Left colon (tissue), 2 donors: Measurements from ENCODE around the gene TEX2. TPM values are rescaled to one million over a fixed set of nuclear protein-coding genes. Genes with fewer than 3 reads are reported as not detected.
"Not testable (repeated sequence)": the region's sequence is repeated elsewhere in the genome, so short reads cannot be mapped to it uniquely, and the experiment has no call there.

ENCODE experiments used
- ATAC-seq: fragments of 200-7000 bp; cut with Tn5 transposase; one replicate; pipeline ENCODE4 v1.9.1; 2020; ENCODE audit warnings: mild to moderate bottlenecking, moderate library complexity
- DNase-seq, 2 donors: peaks; one replicate each; pipeline ENCODE4 v3.0.0-alpha.2; 2020
- intact Hi-C, 2 donors: fragments of 100-400 bp; cut with DNase I in 1 of 2; cut with micrococcal nuclease in 1 of 2; formaldehyde crosslinking; loops; one replicate each; pipeline versions ENCODE4 v1.11.2 to v1.14.0; 2022; cut with DNase I, micrococcal nuclease
- total RNA-seq, 2 donors: library from RNA; stranded (reverse); fragmentation: NEBNext Ultra II Directional; extraction: Animal tissue kit (Norgen Biotek cat#: 25700); gene quantifications; one replicate each; pipeline ENCODE4 v1.2.1, GENCODE V29; 2021
- donor health status: DM: no; HTN: no; CAD: no.
- donor health status: DM: yes; HTN: yes; CAD: no.

The TEX2 gene
- total RNA-seq, 2 donors from 2014 or later: 32.9 to 36.4 TPM

- intact Hi-C loops: no loop called here
- no peak for ATAC-seq
Measured at GRCh38 chr17:64247836-64248235, 15.2 kb downstream of the TEX2 start.

GRCh38 chr17:64245218-64246145 is 17.6 kb downstream of the TEX2 start:
- no peak for ATAC-seq
- DNase-seq: no peak
- intact Hi-C loops: no loop called here

More at GRCh38 chr17:64247836-64248235, 15.2 kb downstream of the TEX2 start:
- DNase-seq: no peak

- ATAC-seq (no peak), DNase-seq (no peak)
Measured at GRCh38 chr17:64244165-64244564, 18.9 kb downstream of the TEX2 start.

GRCh38 chr17:64243340-64243739 is 19.7 kb downstream of the TEX2 start:
- DNase-seq (no peak), ATAC-seq (no peak)
- intact Hi-C loops: no loop called here

More at GRCh38 chr17:64244165-64244564, 18.9 kb downstream of the TEX2 start:
- intact Hi-C loops: no loop called here

GRCh38 chr17:64242633-64243032 is 20.4 kb downstream of the TEX2 start:
- ATAC-seq (no peak), DNase-seq (no peak)
- intact Hi-C loops: no loop called here

GRCh38 chr17:64240741-64241347 is 22.2 kb downstream of the TEX2 start:
- peak; percentile 28 to 43 for DNase-seq
- intact Hi-C loops: no loop called here
- ATAC-seq: peak; percentile 23

- ATAC-seq (peak; percentile 84), DNase-seq (peak in 1 of 2 donors; percentile 13)
- intact Hi-C loops: no loop called here
Measured at GRCh38 chr17:64240261-64240740, 22.8 kb downstream of the TEX2 start.

- DNase-seq, intact Hi-C loops, ATAC-seq: not testable (repeated sequence)
Measured at GRCh38 chr17:64238449-64238848, 24.6 kb downstream of the TEX2 start.

DNA sequence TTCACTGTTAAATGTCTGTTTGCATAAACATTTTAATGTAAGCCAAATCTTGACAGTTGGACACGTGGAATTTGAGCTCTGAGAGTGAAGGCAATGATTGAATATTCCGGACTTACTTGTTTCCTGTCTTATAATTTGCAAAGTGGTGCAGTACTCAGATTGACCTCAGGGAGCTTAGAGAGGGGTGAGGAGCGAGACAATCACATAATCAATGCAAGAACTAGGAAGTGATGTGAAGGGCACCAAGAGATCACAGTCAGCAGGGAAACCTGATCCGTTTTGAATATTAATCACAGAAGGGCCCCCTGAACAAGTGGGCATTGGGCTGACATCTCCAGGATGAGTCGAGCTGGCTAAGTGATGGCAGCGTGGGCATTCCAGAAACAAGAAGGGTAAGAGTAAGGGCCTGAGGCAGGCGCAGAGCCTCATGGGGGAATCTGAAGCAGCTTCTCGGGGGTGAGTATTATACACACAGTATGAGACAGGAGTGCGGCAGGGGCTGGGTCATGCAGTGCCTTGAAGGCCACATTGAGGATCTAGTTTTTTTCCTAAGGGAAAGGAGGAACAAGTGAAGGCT is 26.1 kb downstream of the TEX2 start:
- ATAC-seq: no peak
- no peak for DNase-seq
- intact Hi-C loops: no loop called here

DNA sequence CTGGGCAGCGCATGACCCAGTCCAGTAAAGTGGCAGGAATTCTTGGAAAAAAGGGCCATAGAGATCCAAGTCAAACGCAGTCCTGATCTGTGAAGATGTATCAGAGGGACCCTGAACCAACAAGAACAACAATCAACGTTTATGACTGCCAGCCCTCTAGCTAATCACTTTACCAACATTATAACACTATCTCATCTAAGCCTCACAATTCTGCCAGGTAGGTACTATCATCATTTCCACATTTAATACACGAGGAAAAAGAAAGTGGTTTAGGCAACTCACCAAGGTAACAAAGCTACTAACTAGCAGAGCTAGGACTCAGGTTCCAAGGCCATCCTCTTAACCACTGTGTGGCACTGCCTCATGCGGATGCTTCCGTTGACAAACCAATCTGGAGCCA is 28.1 kb downstream of the TEX2 start:
- DNase-seq: no peak
- ATAC-seq: no peak
- intact Hi-C loops: no loop called here

DNA sequence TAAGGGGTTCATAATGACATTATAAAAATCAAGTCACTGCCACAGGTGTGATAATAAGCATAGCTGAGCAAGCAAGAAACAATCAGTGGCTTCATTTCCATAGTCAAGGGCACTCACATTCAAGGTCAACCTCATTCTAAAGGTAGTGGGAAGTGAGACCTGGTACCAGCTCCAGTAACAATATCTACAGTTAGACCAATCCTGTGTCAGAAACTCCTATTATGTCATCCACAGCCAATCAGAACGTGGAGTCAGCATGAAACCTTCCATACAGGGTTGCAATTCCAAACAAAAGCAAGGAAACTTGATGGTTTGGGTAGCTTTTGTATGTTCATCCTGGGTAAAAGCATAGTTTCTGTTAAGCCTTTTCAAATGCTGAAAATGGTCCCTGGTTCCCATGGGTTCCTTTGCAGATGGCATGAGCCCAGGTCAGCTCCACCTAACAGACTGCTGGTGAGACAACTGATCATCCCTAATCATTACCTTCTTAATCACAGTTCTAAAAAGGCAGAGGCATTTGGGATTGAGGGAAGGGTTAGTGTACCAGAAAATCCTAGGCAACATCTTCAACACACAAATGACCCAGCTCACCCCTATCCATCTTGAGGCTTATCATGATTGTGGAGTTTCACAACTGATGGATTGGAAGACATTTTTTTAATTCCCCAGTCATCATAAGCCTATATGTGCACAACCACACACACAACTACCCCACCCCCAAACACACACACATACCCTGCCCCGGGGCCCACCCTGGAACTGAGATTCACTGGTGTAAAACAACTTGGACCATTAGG is 30.4 kb downstream of the TEX2 start:
- ATAC-seq (no peak), DNase-seq (no peak)
- intact Hi-C loops: no loop called here

DNA sequence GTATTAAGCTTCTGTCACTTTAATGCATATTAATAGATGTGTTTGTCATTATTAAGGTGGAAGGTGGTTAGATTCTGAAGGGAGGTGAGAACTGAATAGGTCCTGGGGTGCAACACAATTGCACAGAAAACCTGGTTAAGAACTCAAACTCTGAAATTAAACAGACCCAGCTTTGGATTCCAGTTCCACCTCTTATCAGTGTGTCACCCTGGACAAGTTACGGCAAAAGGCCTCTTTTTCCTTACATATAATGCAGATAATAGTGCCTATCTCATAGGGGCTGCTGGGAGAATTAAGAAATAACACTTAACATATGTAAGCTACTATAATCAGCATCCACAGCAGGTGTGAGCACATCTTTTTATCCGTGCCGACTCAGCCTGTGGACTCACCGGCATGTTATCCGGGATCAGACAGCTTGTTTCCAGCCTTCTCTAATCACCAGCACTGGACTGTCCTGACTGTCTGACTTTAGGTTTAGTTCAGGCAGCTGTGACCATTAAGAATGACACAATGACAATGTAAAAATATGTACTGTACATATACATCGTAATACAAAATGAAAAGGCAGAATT is 31.4 kb downstream of the TEX2 start:
- intact Hi-C loops: no loop called here
- DNase-seq: no peak
- no peak for ATAC-seq

GRCh38 chr17:64230791-64231408 is 32.2 kb downstream of the TEX2 start:
- ATAC-seq: no peak
- no peak for DNase-seq
- intact Hi-C loops: no loop called here

GRCh38 chr17:64229815-64230728 is 33.0 kb downstream of the TEX2 start:
- intact Hi-C loops: no loop called here
- no peak for ATAC-seq
- DNase-seq: no peak

GRCh38 chr17:64226132-64226531 is 36.9 kb downstream of the TEX2 start:
- intact Hi-C loops: no loop called here
- DNase-seq: no peak
- no peak for ATAC-seq

DNA sequence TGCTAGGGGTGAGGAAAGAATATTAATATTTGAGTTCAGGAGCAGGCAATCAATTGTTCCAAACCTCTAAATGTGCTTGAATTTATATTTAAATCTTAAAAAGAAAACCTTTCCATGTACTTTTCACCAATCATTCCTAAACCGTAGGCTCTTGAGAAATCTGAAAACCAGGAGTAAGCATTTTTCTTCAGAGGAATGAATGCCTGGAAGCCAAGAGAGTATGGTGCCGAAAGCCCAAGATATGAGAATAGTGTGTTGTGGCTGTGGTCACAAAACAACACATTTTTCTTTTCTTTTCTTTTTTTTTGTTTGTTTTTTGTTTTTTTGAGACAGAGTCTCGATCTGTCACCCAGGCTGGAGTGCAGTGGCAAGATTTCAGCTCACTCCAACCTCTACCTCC is 37.6 kb downstream of the TEX2 start:
- DNase-seq: no peak
- intact Hi-C loops: no loop called here
- no peak for ATAC-seq

- no peak for ATAC-seq
- intact Hi-C loops: no loop called here
- DNase-seq: no peak
Measured at GRCh38 chr17:64223931-64224629, 39.0 kb downstream of the TEX2 start.
